PFSK-1 (cell line): Measurements from ENCODE around the gene METTL4. TPM values are rescaled to one million over a fixed set of nuclear protein-coding genes. Genes with fewer than 3 reads are reported as not detected.

Experiments
- FOXP2 ChIP-seq: optimal IDR thresholded peaks from 2 replicates; pipeline ENCODE3; 2011; ENCODE audit warnings: borderline replicate concordance, control low read depth, inconsistent platforms; ENCODE audit not compliant: insufficient read depth; ENCODE audit errors: extremely low read length, extremely low read depth
- POLR2AphosphoS5 ChIP-seq: IDR thresholded peaks from 2 replicates; pipeline ENCODE4 v1.6.1; 2012; ENCODE audit warnings: low read depth, mild to moderate bottlenecking, control low read depth, low read length, moderate library complexity
- REST ChIP-seq, 2 experiments: IDR thresholded peaks; 2 replicates each; pipeline versions ENCODE4 v1.6.1 to v1.8.0; 2011 to 2012; ENCODE audit warnings: low read depth in 2 of 2, low read length in 2 of 2, control low read depth in 1 of 2, inconsistent platforms in 1 of 2, mild to moderate bottlenecking in 1 of 2, moderate library complexity in 1 of 2; ENCODE audit not compliant: insufficient read depth in 1 of 2
- SIN3A ChIP-seq: IDR thresholded peaks from 2 replicates; pipeline ENCODE4 v1.6.1; 2012; ENCODE audit warnings: mild to moderate bottlenecking, low read length, moderate library complexity, borderline replicate concordance; ENCODE audit not compliant: insufficient read depth
- TAF1 ChIP-seq: IDR thresholded peaks from 2 replicates; pipeline ENCODE4 v1.6.1; 2012; ENCODE audit warnings: low read length, control low read depth, borderline replicate concordance; ENCODE audit not compliant: insufficient read depth
- polyA plus RNA-seq: library from polyadenylated mRNA; unstranded; fragments of >200 nt; gene quantifications from one replicate; pipeline ENCODE4 v1.2.1, GENCODE V29; 2012; ENCODE audit warnings: low read depth, missing spikeins; ENCODE audit not compliant: insufficient read length

METTL4 gene, protein sequence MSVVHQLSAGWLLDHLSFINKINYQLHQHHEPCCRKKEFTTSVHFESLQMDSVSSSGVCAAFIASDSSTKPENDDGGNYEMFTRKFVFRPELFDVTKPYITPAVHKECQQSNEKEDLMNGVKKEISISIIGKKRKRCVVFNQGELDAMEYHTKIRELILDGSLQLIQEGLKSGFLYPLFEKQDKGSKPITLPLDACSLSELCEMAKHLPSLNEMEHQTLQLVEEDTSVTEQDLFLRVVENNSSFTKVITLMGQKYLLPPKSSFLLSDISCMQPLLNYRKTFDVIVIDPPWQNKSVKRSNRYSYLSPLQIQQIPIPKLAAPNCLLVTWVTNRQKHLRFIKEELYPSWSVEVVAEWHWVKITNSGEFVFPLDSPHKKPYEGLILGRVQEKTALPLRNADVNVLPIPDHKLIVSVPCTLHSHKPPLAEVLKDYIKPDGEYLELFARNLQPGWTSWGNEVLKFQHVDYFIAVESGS
- 7.4 TPM for polyA plus RNA-seq

DNA sequence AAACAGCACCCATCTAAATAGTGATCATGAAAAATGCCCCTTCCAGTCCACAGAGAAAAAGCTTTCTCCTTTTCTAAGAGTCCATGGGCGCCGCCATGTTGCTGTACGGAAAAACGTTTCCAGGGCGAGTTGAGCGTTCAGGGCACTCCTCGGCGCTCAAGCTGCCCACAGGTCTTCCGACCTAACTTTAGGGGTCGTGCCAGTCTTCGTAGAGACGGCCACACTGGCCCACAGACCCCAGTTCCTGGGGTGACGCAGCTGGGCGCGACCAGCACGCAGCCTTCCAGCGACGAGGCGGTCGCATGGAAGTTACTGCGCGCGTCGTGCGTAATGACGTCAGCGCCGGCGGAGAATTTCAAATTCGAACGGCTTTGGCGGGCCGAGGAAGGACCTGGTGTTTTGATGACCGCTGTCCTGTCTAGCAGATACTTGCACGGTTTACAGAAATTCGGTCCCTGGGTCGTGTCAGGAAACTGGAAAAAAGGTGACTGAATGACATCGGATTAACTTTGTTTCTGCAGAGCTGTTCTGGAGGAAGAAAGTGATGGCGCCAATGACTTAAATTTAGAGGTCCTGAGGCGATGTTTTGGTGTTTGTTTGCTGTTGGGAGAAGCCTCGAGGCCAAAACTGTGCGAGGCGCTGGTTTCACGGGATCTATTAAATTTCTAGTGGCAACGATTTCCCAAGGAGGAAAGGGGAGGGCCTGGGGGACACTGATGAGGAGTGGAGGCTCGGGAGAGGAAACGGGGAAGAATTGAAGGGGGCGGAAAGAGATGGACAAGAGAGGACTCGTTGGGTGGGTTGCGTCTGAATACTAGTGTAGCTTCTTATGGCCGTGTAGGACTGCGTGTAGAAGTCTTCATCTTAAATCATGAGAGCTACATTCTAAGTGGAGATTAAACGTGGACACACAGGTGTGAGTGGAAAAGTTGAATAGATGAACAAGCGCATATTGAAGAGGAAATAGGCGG lies at the start of gene METTL4, which contains the start of gene NDC80:
Gene METTL4, minus strand, starts transcription at position 306 of the 971 bp plus-strand sequence. CDS start 4,289 bp downstream, outside the sequence.
Gene NDC80, plus strand, starts transcription at position 358 of the 971 bp plus-strand sequence. CDS start 1,429 bp downstream, outside the sequence.
- TF ChIP-seq SIN3A (peak; percentile 93; the same call in 1 of the 2 replicates), TAF1 (no peak; the same call in 1 of the 2 replicates), POLR2AphosphoS5 (no peak), REST (IDR thresholded peaks at IDR 0.05; ENCODE audit: insufficient read depth in 1 of 2, low read depth in 2 of 2, low read length in 2 of 2) (0 out of 4 replicates have a peak, but pooled peaks of 1 of the 2 experiments have one; percentile 30), FOXP2 (peak; percentile 70)

GRCh38 chr18:2618009-2618408 lies 46.7 kb upstream of the METTL4 start:
- TF ChIP-seq SIN3A (no peak), POLR2AphosphoS5 (no peak), REST (IDR thresholded peaks at IDR 0.05; ENCODE audit: insufficient read depth in 1 of 2, low read depth in 2 of 2, low read length in 2 of 2) (no peak), TAF1 (no peak), FOXP2 (no peak)

DNA sequence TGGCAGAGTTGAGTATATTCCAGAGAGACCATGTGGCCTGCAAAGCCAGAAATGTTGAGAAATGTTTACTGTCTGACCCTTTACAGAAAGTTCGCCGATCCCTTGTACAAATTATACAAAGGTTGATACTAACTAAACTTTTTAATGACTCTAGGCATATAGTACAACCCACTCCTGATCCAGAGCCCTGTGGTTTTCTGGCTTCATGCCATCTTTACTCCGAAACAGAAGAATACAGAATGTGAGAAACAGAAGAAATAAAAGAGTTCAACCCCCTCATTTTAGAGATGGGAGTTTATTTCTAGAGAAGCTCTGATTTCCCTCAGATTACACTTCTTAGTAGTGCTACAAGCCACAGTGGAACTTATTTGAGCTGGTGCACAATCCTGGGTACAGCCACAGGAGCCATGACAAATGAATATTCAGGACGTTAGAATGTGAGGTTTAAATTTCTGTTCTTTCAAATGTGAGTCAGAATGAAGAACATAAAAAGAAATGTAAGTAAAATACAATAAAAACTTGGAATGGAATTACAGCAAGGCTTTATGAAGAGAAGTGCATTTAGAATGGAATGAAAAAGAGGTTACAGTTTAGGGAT lies 46.2 kb upstream of the METTL4 start:
- TF ChIP-seq REST (IDR thresholded peaks at IDR 0.05; ENCODE audit: insufficient read depth in 1 of 2, low read depth in 2 of 2, low read length in 2 of 2): no peak
- TF ChIP-seq SIN3A: no peak
- no peak for TF ChIP-seq TAF1
- TF ChIP-seq POLR2AphosphoS5: no peak
- TF ChIP-seq FOXP2: no peak

GRCh38 chr18:2612996-2613395 lies 41.7 kb upstream of the METTL4 start:
- TF ChIP-seq FOXP2 (no peak), POLR2AphosphoS5 (no peak), TAF1 (no peak), REST (IDR thresholded peaks at IDR 0.05; ENCODE audit: insufficient read depth in 1 of 2, low read depth in 2 of 2, low read length in 2 of 2) (no peak), SIN3A (no peak)
